GM23338 (cell line): ENCODE data around the gene ZEB1. TPM values are rescaled to one million over a fixed set of nuclear protein-coding genes. Genes with fewer than 3 reads are reported as not detected.

Experiments used
- ATAC-seq: fragments of 200-7000 bp; cut with Tn5 transposase; 3 replicates; pipeline ENCODE4 v1.9.1; 2020
- DNase-seq: peaks from one replicate; pipeline ENCODE4 v3.0.0-alpha.2; 2015; ENCODE audit warnings: low spot score
- H2AFZ ChIP-seq: fragments of 200-600 bp; sonication (generic); 2 replicates; pipeline ENCODE4 v1.8.0; 2016; ENCODE audit warnings: antibody characterized with exemption, mild to moderate bottlenecking, moderate library complexity
- H3F3A ChIP-seq: fragments of 200-600 bp; sonication (generic); replicated peaks from 2 replicates; pipeline ENCODE4 v1.8.0; 2017; ENCODE audit warnings: antibody characterized with exemption, mixed run types, low read depth
- H3K27ac ChIP-seq: fragments of 200-600 bp; sonication (generic); 2 replicates; pipeline ENCODE4 v1.6.1; 2016; ENCODE audit warnings: low read depth
- H3K27me3 ChIP-seq: fragments of 200-600 bp; sonication (generic); 2 replicates; pipeline ENCODE4 v1.8.0; 2016; ENCODE audit warnings: mild to moderate bottlenecking, mixed run types, moderate library complexity; ENCODE audit not compliant: insufficient read depth
- H3K36me3 ChIP-seq: fragments of 200-600 bp; sonication (generic); 2 replicates; pipeline ENCODE4 v1.8.0; 2016; ENCODE audit warnings: mild to moderate bottlenecking; ENCODE audit not compliant: insufficient read depth
- H3K4me1 ChIP-seq: fragments of 200-600 bp; sonication (generic); 2 replicates; pipeline ENCODE4 v1.8.0; 2016; ENCODE audit warnings: mild to moderate bottlenecking, moderate library complexity; ENCODE audit not compliant: insufficient read depth
- H3K4me2 ChIP-seq: fragments of 200-600 bp; sonication (generic); 2 replicates; pipeline ENCODE4 v1.7.1; 2017; ENCODE audit warnings: mixed run types
- H3K4me3 ChIP-seq: fragments of 200-600 bp; sonication (generic); 2 replicates; pipeline ENCODE4 v1.6.1; 2016; ENCODE audit warnings: mixed run types
- H3K79me2 ChIP-seq: fragments of 200-600 bp; sonication (generic); replicated peaks from 2 replicates; pipeline ENCODE4 v1.8.0; 2017; ENCODE audit warnings: mild to moderate bottlenecking; ENCODE audit not compliant: insufficient read depth
- H3K9me2 ChIP-seq: fragments of 200-600 bp; sonication (generic); 2 replicates; pipeline ENCODE4 v1.8.0; 2017; ENCODE audit not compliant: insufficient read depth
- H4K20me1 ChIP-seq: fragments of 200-600 bp; sonication (generic); replicated peaks from 2 replicates; pipeline ENCODE4 v1.8.0; 2017; ENCODE audit warnings: mild to moderate bottlenecking; ENCODE audit not compliant: insufficient read depth
- H3K27ac Mint-ChIP-seq: 2 replicates; pipeline ENCODE4 v1.8.0; 2020; ENCODE audit warnings: inconsistent platforms, mild to moderate bottlenecking, moderate library complexity, mixed read lengths
- H3K27me3 Mint-ChIP-seq: 3 replicates; pipeline ENCODE4 v1.8.0; 2022; ENCODE audit warnings: low read depth, mild to moderate bottlenecking, moderate library complexity, mixed read lengths, inconsistent platforms; ENCODE audit not compliant: insufficient read depth, poor library complexity
- H3K36me3 Mint-ChIP-seq: 3 replicates; pipeline ENCODE4 v1.8.0; 2021; ENCODE audit warnings: low read depth, mild to moderate bottlenecking, inconsistent platforms, moderate library complexity, mixed read lengths
- H3K4me1 Mint-ChIP-seq: 3 replicates; pipeline ENCODE4 v1.8.0; 2020; ENCODE audit warnings: mild to moderate bottlenecking, inconsistent platforms, mixed read lengths
- H3K4me3 Mint-ChIP-seq: 3 replicates; pipeline ENCODE4 v1.8.0; 2021; ENCODE audit warnings: moderate library complexity, mild to moderate bottlenecking, inconsistent platforms, mixed read lengths
- H3K9me3 Mint-ChIP-seq: 3 replicates; pipeline ENCODE4 v1.8.0; 2020; ENCODE audit warnings: moderate library complexity, mild to moderate bottlenecking, inconsistent platforms, mixed read lengths
- EZH2 ChIP-seq: fragments of 200-600 bp; sonication (generic); IDR thresholded peaks from one replicate; pipeline ENCODE4 v1.8.0; 2017; ENCODE audit warnings: antibody characterized with exemption, mild to moderate bottlenecking, low read depth; ENCODE audit not compliant: unreplicated experiment
- EZH2phosphoT487 ChIP-seq: fragments of 200-600 bp; sonication (generic); IDR thresholded peaks from one replicate; pipeline ENCODE4 v1.8.1; 2018; ENCODE audit warnings: antibody characterized with exemption; ENCODE audit not compliant: unreplicated experiment
- NANOG ChIP-seq: IDR thresholded peaks from 2 replicates; pipeline ENCODE4 v1.6.1; 2016; ENCODE audit warnings: antibody characterized with exemption, borderline replicate concordance
- POLR2AphosphoS5 ChIP-seq: IDR thresholded peaks from 2 replicates; pipeline ENCODE4 v1.6.1; 2016; ENCODE audit warnings: antibody characterized with exemption, low read depth
- ZNF114 ChIP-seq: fragments of 250-450 bp; sonication (Bioruptor Pico); IDR thresholded peaks from 2 replicates; pipeline ENCODE4 v1.5.0; 2020; ENCODE audit warnings: mild to moderate bottlenecking, moderate library complexity
- ZNF331 ChIP-seq: fragments of 250-450 bp; sonication (Bioruptor Pico); IDR thresholded peaks from 2 replicates; pipeline ENCODE4 v1.5.0; 2020; ENCODE audit warnings: low read depth, mild to moderate bottlenecking, moderate library complexity
- polyA plus RNA-seq: library from polyadenylated mRNA; unstranded; fragments of >200 nt; fragmentation: Nextera tagmentation; extraction: Ambion mirVana; gene quantifications from 2 replicates; pipeline ENCODE4 v1.2.1, GENCODE V29; 2016
- total RNA-seq: library from RNA; depleted of rRNA; stranded (reverse); fragments of >200 nt; shearing (Covaris generic); gene quantifications from 2 replicates; pipeline ENCODE4 v1.2.3, GENCODE V29; 2014
- TF ChIP-seq, protein P1 (sequence below): IDR thresholded peaks from one replicate; pipeline ENCODE4 v1.6.1; 2018; ENCODE audit warnings: antibody characterized with exemption; ENCODE audit not compliant: unreplicated experiment
- TF ChIP-seq, protein P2 (sequence below): IDR thresholded peaks from 2 replicates; pipeline ENCODE4 v1.6.1; 2016; ENCODE audit warnings: antibody characterized with exemption
- TF ChIP-seq, protein P3 (sequence below): fragments of 250-450 bp; sonication (Bioruptor Pico); IDR thresholded peaks from 2 replicates; pipeline ENCODE4 v1.5.0; 2020; ENCODE audit warnings: mild to moderate bottlenecking, moderate library complexity

ZEB1 gene
- total and polyA plus RNA-seq, 2 experiments from 2014 or later = 0.16 to 0.45 TPM

DNA sequence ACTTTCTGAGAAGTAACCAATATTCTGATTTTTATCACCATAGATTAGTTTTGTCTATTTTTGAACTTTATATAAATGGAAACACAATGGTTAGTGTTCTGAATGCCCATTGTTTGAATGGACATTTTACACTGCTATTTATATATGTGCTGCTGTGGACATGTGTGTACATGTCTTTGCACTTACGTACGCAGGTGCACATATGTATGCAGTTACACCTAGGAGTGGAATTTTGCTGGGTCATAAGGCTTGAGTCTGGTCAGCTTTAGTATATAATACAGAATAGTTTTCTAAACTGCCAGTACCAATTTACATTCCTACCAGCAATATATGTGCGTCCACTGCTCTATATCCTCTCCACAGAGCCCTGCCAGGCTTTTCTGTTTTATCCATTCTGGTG, 24.5 kb upstream of the ZEB1 start (continued):
- TF ChIP-seq, protein P1, sequence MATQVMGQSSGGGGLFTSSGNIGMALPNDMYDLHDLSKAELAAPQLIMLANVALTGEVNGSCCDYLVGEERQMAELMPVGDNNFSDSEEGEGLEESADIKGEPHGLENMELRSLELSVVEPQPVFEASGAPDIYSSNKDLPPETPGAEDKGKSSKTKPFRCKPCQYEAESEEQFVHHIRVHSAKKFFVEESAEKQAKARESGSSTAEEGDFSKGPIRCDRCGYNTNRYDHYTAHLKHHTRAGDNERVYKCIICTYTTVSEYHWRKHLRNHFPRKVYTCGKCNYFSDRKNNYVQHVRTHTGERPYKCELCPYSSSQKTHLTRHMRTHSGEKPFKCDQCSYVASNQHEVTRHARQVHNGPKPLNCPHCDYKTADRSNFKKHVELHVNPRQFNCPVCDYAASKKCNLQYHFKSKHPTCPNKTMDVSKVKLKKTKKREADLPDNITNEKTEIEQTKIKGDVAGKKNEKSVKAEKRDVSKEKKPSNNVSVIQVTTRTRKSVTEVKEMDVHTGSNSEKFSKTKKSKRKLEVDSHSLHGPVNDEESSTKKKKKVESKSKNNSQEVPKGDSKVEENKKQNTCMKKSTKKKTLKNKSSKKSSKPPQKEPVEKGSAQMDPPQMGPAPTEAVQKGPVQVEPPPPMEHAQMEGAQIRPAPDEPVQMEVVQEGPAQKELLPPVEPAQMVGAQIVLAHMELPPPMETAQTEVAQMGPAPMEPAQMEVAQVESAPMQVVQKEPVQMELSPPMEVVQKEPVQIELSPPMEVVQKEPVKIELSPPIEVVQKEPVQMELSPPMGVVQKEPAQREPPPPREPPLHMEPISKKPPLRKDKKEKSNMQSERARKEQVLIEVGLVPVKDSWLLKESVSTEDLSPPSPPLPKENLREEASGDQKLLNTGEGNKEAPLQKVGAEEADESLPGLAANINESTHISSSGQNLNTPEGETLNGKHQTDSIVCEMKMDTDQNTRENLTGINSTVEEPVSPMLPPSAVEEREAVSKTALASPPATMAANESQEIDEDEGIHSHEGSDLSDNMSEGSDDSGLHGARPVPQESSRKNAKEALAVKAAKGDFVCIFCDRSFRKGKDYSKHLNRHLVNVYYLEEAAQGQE = no peak
- TF ChIP-seq ZNF114 (no peak), EZH2phosphoT487 (no peak), NANOG (no peak), ZNF331 (no peak), POLR2AphosphoS5 (no peak)
- TF ChIP-seq, protein P2, sequence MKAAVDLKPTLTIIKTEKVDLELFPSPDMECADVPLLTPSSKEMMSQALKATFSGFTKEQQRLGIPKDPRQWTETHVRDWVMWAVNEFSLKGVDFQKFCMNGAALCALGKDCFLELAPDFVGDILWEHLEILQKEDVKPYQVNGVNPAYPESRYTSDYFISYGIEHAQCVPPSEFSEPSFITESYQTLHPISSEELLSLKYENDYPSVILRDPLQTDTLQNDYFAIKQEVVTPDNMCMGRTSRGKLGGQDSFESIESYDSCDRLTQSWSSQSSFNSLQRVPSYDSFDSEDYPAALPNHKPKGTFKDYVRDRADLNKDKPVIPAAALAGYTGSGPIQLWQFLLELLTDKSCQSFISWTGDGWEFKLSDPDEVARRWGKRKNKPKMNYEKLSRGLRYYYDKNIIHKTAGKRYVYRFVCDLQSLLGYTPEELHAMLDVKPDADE = no peak

DNA sequence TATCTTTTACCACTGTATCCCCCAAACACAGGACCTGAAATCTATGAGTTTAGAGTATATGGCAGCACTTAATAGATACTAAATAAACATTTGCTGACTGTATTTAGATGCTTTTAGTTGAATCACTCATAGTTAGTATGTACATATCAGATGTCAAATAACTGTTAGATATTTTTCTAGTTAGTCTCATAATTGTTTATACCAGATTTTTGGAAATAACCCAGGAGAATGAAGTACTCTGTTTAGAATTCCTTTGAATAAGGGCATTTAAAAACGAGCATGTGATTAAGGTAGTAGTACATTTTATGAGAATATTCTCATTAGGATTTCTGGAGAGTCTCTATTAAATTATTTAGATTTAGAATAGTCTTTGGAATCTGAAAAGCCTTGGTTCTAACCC, 22.3 kb upstream of the ZEB1 start:
- Mint-ChIP-seq H3K9me3 (no peaks in the 10 kb centered on the region), H3K27ac (no peak overlapping the region), H3K36me3 (no peaks in the 10 kb centered on the region), H3K27me3 (no peaks in the 10 kb centered on the region), H3K4me1 (peaks cover 16% of the 10 kb centered on the region), H3K4me3 (no peak overlapping the region)
- Histone ChIP-seq H3K36me3 (no peaks in the 10 kb centered on the region), H3K4me3 (no peak overlapping the region), H3F3A (no peaks in the 10 kb centered on the region), H3K27me3 (no peaks in the 10 kb centered on the region), H3K4me2 (no peak overlapping the region), H3K27ac (no peak overlapping the region), H3K9me2 (no peaks in the 10 kb centered on the region), H3K79me2 (no peaks in the 10 kb centered on the region), H2AFZ (no peak overlapping the region), H4K20me1 (no peaks in the 10 kb centered on the region), H3K4me1 (peaks cover 11% of the 10 kb centered on the region; the same call in 1 of the 2 replicates)
- no peak for DNase-seq
- ATAC-seq = no peak
- TF ChIP-seq, protein P3, sequence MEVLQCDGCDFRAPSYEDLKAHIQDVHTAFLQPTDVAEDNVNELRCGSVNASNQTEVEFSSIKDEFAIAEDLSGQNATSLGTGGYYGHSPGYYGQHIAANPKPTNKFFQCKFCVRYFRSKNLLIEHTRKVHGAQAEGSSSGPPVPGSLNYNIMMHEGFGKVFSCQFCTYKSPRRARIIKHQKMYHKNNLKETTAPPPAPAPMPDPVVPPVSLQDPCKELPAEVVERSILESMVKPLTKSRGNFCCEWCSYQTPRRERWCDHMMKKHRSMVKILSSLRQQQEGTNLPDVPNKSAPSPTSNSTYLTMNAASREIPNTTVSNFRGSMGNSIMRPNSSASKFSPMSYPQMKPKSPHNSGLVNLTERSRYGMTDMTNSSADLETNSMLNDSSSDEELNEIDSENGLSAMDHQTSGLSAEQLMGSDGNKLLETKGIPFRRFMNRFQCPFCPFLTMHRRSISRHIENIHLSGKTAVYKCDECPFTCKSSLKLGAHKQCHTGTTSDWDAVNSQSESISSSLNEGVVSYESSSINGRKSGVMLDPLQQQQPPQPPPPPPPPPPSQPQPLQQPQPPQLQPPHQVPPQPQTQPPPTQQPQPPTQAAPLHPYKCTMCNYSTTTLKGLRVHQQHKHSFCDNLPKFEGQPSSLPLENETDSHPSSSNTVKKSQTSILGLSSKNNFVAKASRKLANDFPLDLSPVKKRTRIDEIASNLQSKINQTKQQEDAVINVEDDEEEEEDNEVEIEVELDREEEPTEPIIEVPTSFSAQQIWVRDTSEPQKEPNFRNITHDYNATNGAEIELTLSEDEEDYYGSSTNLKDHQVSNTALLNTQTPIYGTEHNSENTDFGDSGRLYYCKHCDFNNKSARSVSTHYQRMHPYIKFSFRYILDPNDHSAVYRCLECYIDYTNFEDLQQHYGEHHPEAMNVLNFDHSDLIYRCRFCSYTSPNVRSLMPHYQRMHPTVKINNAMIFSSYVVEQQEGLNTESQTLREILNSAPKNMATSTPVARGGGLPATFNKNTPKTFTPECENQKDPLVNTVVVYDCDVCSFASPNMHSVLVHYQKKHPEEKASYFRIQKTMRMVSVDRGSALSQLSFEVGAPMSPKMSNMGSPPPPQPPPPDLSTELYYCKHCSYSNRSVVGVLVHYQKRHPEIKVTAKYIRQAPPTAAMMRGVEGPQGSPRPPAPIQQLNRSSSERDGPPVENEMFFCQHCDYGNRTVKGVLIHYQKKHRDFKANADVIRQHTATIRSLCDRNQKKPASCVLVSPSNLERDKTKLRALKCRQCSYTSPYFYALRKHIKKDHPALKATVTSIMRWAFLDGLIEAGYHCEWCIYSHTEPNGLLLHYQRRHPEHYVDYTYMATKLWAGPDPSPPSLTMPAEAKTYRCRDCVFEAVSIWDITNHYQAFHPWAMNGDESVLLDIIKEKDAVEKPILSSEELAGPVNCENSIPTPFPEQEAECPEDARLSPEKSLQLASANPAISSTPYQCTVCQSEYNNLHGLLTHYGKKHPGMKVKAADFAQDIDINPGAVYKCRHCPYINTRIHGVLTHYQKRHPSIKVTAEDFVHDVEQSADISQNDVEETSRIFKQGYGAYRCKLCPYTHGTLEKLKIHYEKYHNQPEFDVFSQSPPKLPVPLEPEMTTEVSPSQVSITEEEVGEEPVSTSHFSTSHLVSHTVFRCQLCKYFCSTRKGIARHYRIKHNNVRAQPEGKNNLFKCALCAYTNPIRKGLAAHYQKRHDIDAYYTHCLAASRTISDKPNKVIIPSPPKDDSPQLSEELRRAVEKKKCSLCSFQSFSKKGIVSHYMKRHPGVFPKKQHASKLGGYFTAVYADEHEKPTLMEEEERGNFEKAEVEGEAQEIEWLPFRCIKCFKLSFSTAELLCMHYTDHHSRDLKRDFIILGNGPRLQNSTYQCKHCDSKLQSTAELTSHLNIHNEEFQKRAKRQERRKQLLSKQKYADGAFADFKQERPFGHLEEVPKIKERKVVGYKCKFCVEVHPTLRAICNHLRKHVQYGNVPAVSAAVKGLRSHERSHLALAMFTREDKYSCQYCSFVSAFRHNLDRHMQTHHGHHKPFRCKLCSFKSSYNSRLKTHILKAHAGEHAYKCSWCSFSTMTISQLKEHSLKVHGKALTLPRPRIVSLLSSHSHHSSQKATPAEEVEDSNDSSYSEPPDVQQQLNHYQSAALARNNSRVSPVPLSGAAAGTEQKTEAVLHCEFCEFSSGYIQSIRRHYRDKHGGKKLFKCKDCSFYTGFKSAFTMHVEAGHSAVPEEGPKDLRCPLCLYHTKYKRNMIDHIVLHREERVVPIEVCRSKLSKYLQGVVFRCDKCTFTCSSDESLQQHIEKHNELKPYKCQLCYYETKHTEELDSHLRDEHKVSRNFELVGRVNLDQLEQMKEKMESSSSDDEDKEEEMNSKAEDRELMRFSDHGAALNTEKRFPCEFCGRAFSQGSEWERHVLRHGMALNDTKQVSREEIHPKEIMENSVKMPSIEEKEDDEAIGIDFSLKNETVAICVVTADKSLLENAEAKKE (CRISPR knock-in tag) = no peak
- TF ChIP-seq, protein P1 = no peak
- TF ChIP-seq EZH2 = no peak
